HTERT RPE-1 (cell line): ENCODE data around the gene ITGA8.
"Not testable (repeated sequence)": the region's sequence is repeated elsewhere in the genome, so short reads cannot be mapped to it uniquely, and the experiment has no call there.

ENCODE experiments used
- in situ Hi-C: fragments of 300-500 bp; cut with MboI; formaldehyde crosslinking; loops from 4 replicates; pipeline ENCODE4 v1.14.3; 2020; ENCODE audit warnings: low sequenced_read_pairs

ITGA8 gene

GRCh38 chr10:15690031-15690430 lies 29.7 kb downstream of the ITGA8 start:
- in situ Hi-C loops = no loop called here

GRCh38 chr10:15684768-15685167 lies 35.0 kb downstream of the ITGA8 start:
- in situ Hi-C loops = no loop called here

- in situ Hi-C loops = no loop called here
These were observed 38.6 kb downstream of the ITGA8 start for GRCh38 chr10:15681076-15681475.

- in situ Hi-C loops = no loop called here
These were observed 40.9 kb downstream of the ITGA8 start for GRCh38 chr10:15678851-15679250.

GRCh38 chr10:15672469-15672868 lies 47.3 kb downstream of the ITGA8 start:
- in situ Hi-C loops = no loop called here

- in situ Hi-C loops = no loop called here
These were observed 48.8 kb downstream of the ITGA8 start for GRCh38 chr10:15670880-15671279.

- in situ Hi-C loops = no loop called here
These were observed 58.1 kb downstream of the ITGA8 start for GRCh38 chr10:15661574-15661973.

- in situ Hi-C loops = no loop called here
These were observed 58.7 kb downstream of the ITGA8 start for GRCh38 chr10:15660990-15661389.

GRCh38 chr10:15658069-15658702 lies 61.5 kb downstream of the ITGA8 start:
- in situ Hi-C loops = no loop called here

GRCh38 chr10:15652757-15653156 lies 67.0 kb downstream of the ITGA8 start:
- in situ Hi-C loops = no loop called here

GRCh38 chr10:15652117-15652516 lies 67.6 kb downstream of the ITGA8 start:
- in situ Hi-C loops = no loop called here

GRCh38 chr10:15651175-15651574 lies 68.5 kb downstream of the ITGA8 start:
- in situ Hi-C loops = no loop called here

- in situ Hi-C loops = no loop called here
These were observed 77.6 kb downstream of the ITGA8 start for GRCh38 chr10:15642095-15642494.

- in situ Hi-C loops = no loop called here
These were observed 79.1 kb downstream of the ITGA8 start for GRCh38 chr10:15640536-15641085.

GRCh38 chr10:15636446-15636845 lies 83.3 kb downstream of the ITGA8 start:
- in situ Hi-C loops = no loop called here

GRCh38 chr10:15632456-15633091 lies 87.1 kb downstream of the ITGA8 start:
- in situ Hi-C loops = no loop called here

GRCh38 chr10:15631205-15631604 lies 88.5 kb downstream of the ITGA8 start:
- in situ Hi-C loops = not testable (repeated sequence)

- in situ Hi-C loops = no loop called here
These were observed 89.4 kb downstream of the ITGA8 start for GRCh38 chr10:15630353-15630752.

- in situ Hi-C loops = no loop called here
These were observed 92.0 kb downstream of the ITGA8 start for GRCh38 chr10:15627617-15628196.

GRCh38 chr10:15626937-15627336 lies 92.8 kb downstream of the ITGA8 start:
- in situ Hi-C loops = no loop called here

- in situ Hi-C loops = no loop called here
These were observed 94.5 kb downstream of the ITGA8 start for GRCh38 chr10:15625261-15625660.
